H1 (cell line): ENCODE measurements around the gene DYNLT2. TPM values are rescaled to one million over a fixed set of nuclear protein-coding genes. Genes with fewer than 3 reads are reported as not detected.

Experiments
- CTCF ChIA-PET: fragments of 300-600 bp; sonication (Branson Sonifier 250); formaldehyde crosslinking; loops from one replicate; lab custom pipeline; 2021; ENCODE audit not compliant: partially characterized antibody; lab: Charles Lee
- POLR2A ChIA-PET: fragments of 300-600 bp; sonication (Branson Sonifier 250); formaldehyde crosslinking; loops from one replicate; lab custom pipeline; 2021; ENCODE audit warnings: inconsistent platforms; ENCODE audit not compliant: partially characterized antibody; lab: Charles Lee
- DNase-seq, 2 experiments: peaks; one replicate each; pipeline versions ENCODE4 v3.0.0 to v3.0.0-alpha.2; 2010 to 2022; ENCODE audit warnings: low spot score in 2 of 2, low read depth in 1 of 2, mixed read lengths in 1 of 2
- FAIRE-seq: peaks from 2 replicates; lab custom pipeline; 2011; peaks lifted over from hg19 to GRCh38; lab: Jason Lieb, UNC
- H2AFZ ChIP-seq: 2 replicates; pipeline ENCODE4 v1.8.1; 2012; ENCODE audit warnings: low read length, inconsistent platforms
- H2AK5ac ChIP-seq: 2 replicates; pipeline ENCODE4 v1.6.1; 2013; ENCODE audit warnings: low read depth, low read length
- H2BK120ac ChIP-seq: replicated peaks from 2 replicates; pipeline ENCODE3; 2013; ENCODE audit warnings: low read depth, low read length, inconsistent platforms
- H2BK12ac ChIP-seq: 2 replicates; pipeline ENCODE4 v1.6.1; 2013; ENCODE audit warnings: low read depth, low read length
- H2BK15ac ChIP-seq: 2 replicates; pipeline ENCODE4 v1.6.1; 2013; ENCODE audit warnings: low read length
- H2BK20ac ChIP-seq: 2 replicates; pipeline ENCODE4 v1.6.1; 2013; ENCODE audit warnings: low read length
- H2BK5ac ChIP-seq: 2 replicates; pipeline ENCODE4 v1.6.1; 2013; ENCODE audit warnings: low read depth, low read length
- H3K14ac ChIP-seq: 2 replicates; pipeline ENCODE4 v1.6.1; 2013; ENCODE audit warnings: inconsistent platforms; ENCODE audit not compliant: insufficient read length
- H3K18ac ChIP-seq: 2 replicates; pipeline ENCODE4 v1.6.1; 2013; ENCODE audit warnings: low read length; ENCODE audit errors: extremely low read depth
- H3K23ac ChIP-seq: 2 replicates; pipeline ENCODE4 v1.6.1; 2013; ENCODE audit warnings: inconsistent platforms; ENCODE audit not compliant: insufficient read length
- H3K23me2 ChIP-seq: 2 replicates; pipeline ENCODE4 v1.6.1; 2013; ENCODE audit warnings: low read depth, low read length
- H3K27ac ChIP-seq: 2 replicates; pipeline ENCODE4 v1.6.1; 2011; ENCODE audit warnings: low read depth, low read length, inconsistent platforms
- H3K27me3 ChIP-seq, 4 experiments: replicated peaks in 1 of 4; 1 replicate in 1 of 4; 2 replicates in 3 of 4; pipeline versions ENCODE4 v1.6.1 to v1.8.1; 2011 to 2013; ENCODE audit warnings: low read length in 3 of 4, mild to moderate bottlenecking in 3 of 4, inconsistent platforms in 2 of 4, mixed read lengths in 2 of 4, moderate library complexity in 1 of 4; ENCODE audit not compliant: control insufficient read depth in 3 of 4, insufficient read depth in 3 of 4; ENCODE audit errors: extremely low read depth in 1 of 4
- H3K36me3 ChIP-seq, 4 experiments: 2 replicates each; pipeline versions ENCODE4 v1.6.1 to v1.8.1; 2011 to 2013; ENCODE audit warnings: mild to moderate bottlenecking in 4 of 4, low read length in 3 of 4, moderate library complexity in 2 of 4, control low read depth in 1 of 4, inconsistent platforms in 1 of 4; ENCODE audit not compliant: insufficient read depth in 4 of 4, control insufficient read depth in 2 of 4
- H3K4ac ChIP-seq: replicated peaks from 2 replicates; pipeline ENCODE3; 2013; ENCODE audit warnings: low read length, low read depth, mixed read lengths, inconsistent platforms; ENCODE audit not compliant: insufficient read length
- H3K4me1 ChIP-seq, 4 experiments: replicated peaks in 1 of 4; 1 replicate in 1 of 4; 2 replicates in 3 of 4; pipeline versions ENCODE4 v1.6.1 to v1.8.1; 2011 to 2013; ENCODE audit warnings: low read length in 3 of 4, inconsistent platforms in 2 of 4, mixed read lengths in 1 of 4; ENCODE audit not compliant: insufficient read depth in 4 of 4, control insufficient read depth in 3 of 4
- H3K4me2 ChIP-seq, 2 experiments: 2 replicates each; pipeline versions ENCODE4 v1.6.1 to v1.8.1; 2011 to 2013; ENCODE audit warnings: low read depth in 2 of 2, low read length in 2 of 2, control low read depth in 1 of 2, inconsistent platforms in 1 of 2, mild to moderate bottlenecking in 1 of 2; ENCODE audit not compliant: insufficient read depth in 1 of 2
- H3K4me3 ChIP-seq, 4 experiments: fragments of 200-600, 300-600 bp in 1 of 4; sonication (generic), shearing (Covaris generic), sonication (Bioruptor Twin) in 1 of 4; 2 replicates each; pipeline versions ENCODE4 v1.5.1 to v1.8.1; 2011 to 2016; ENCODE audit warnings: low read length in 4 of 4, low read depth in 3 of 4, control low read depth in 2 of 4, inconsistent platforms in 2 of 4, mild to moderate bottlenecking in 2 of 4, mixed read lengths in 1 of 4, moderate library complexity in 1 of 4; ENCODE audit not compliant: insufficient read depth in 2 of 4; ENCODE audit errors: extremely low read depth in 1 of 4
- H3K56ac ChIP-seq: replicated peaks from 2 replicates; pipeline ENCODE3; 2013; ENCODE audit warnings: low read depth, mild to moderate bottlenecking, mixed read lengths, low read length, inconsistent platforms; ENCODE audit not compliant: insufficient read length
- H3K79me1 ChIP-seq: 2 replicates; pipeline ENCODE4 v1.6.1; 2013; ENCODE audit warnings: low read depth, low read length, control low read depth
- H3K79me2 ChIP-seq, 2 experiments: 2 replicates each; pipeline versions ENCODE4 v1.6.1 to v1.8.1; 2012 to 2013; ENCODE audit warnings: low read length in 2 of 2, mild to moderate bottlenecking in 2 of 2, inconsistent platforms in 1 of 2; ENCODE audit not compliant: insufficient read depth in 2 of 2, control insufficient read depth in 1 of 2
- H3K9ac ChIP-seq, 4 experiments: replicated peaks in 1 of 4; 1 replicate in 1 of 4; 2 replicates in 3 of 4; pipeline versions ENCODE4 v1.6.1 to v1.8.1; 2011 to 2013; ENCODE audit warnings: low read depth in 3 of 4, low read length in 3 of 4, control low read depth in 2 of 4, mild to moderate bottlenecking in 2 of 4, moderate library complexity in 2 of 4, inconsistent platforms in 1 of 4; ENCODE audit errors: extremely low read depth in 1 of 4
- H3K9me3 ChIP-seq, 2 experiments: 2 replicates each; pipeline versions ENCODE4 v1.6.1 to v1.8.1; 2012 to 2013; ENCODE audit warnings: mild to moderate bottlenecking in 2 of 2, moderate library complexity in 2 of 2, control low read depth in 1 of 2, inconsistent platforms in 1 of 2, low read depth in 1 of 2, low read length in 1 of 2, mixed read lengths in 1 of 2; ENCODE audit not compliant: insufficient read depth in 2 of 2
- H4K20me1 ChIP-seq, 2 experiments: replicated peaks in 1 of 2; 2 replicates each; pipeline versions ENCODE3 to v1.8.1; 2011 to 2013; ENCODE audit warnings: inconsistent platforms in 2 of 2, low read length in 2 of 2, mild to moderate bottlenecking in 1 of 2; ENCODE audit not compliant: insufficient read depth in 2 of 2, control insufficient read depth in 1 of 2
- H4K5ac ChIP-seq: 2 replicates; pipeline ENCODE4 v1.6.1; 2013; ENCODE audit warnings: low read length, low read depth, mixed read lengths, inconsistent platforms; ENCODE audit not compliant: insufficient read length
- H4K8ac ChIP-seq: 2 replicates; pipeline ENCODE4 v1.8.0; 2013; ENCODE audit warnings: mild to moderate bottlenecking, moderate library complexity, low read length, inconsistent platforms; ENCODE audit not compliant: insufficient read depth; ENCODE audit errors: extremely low read depth
- H4K91ac ChIP-seq: replicated peaks from 2 replicates; pipeline ENCODE3; 2013; ENCODE audit warnings: low read length, mixed read lengths, inconsistent platforms; ENCODE audit not compliant: insufficient read length
- CHD2 ChIP-seq: IDR thresholded peaks from 2 replicates; pipeline ENCODE4 v1.6.1; 2012; ENCODE audit warnings: low read length, improper control_type of control experiment
- CREB1 ChIP-seq: IDR thresholded peaks from 2 replicates; pipeline ENCODE4 v1.6.1; 2012; ENCODE audit warnings: inconsistent platforms
- EGR1 ChIP-seq: IDR thresholded peaks from 2 replicates; pipeline ENCODE4 v1.6.1; 2011; ENCODE audit warnings: low read depth, low read length, borderline replicate concordance
- SIX5 ChIP-seq: IDR thresholded peaks from 2 replicates; pipeline ENCODE4 v1.6.1; 2011; ENCODE audit warnings: mild to moderate bottlenecking, low read depth, low read length
- WGBS, 2 experiments: shearing (Covaris generic) in 1 of 2; methylation state at CpG; one replicate each; pipeline versions ENCODE4 v1.1.6 to v1.1.7; 2013 to 2015; ENCODE audit warnings: low lambda C conversion rate in 2 of 2, mixed read lengths in 2 of 2, inconsistent platforms in 1 of 2, low coverage in 1 of 2, missing lambda C conversion rate in 1 of 2; ENCODE audit not compliant: insufficient replicate concordance in 2 of 2, insufficient coverage in 1 of 2, insufficient read length in 1 of 2; ENCODE audit errors: extremely low coverage in 1 of 2, missing lambda C conversion rate in 1 of 2; 5-methylcytosine and 5-hydroxymethylcytosine counted together
- polyA plus RNA-seq, 7 experiments: library from polyadenylated mRNA; depleted of rRNA in 3 of 7; stranded (reverse) in 5 of 7; unstranded in 2 of 7; fragments of >200 nt in 5 of 7; fragments of 200-250 nt in 2 of 7; gene quantifications; 1 replicate in 5 of 7; 2 replicates in 1 of 7; 4 replicates in 1 of 7; pipeline versions ENCODE4 v1.2.1 to v1.2.3, GENCODE V29; 2011 to 2013; ENCODE audit warnings: missing spikeins in 2 of 7, mixed read lengths in 2 of 7
- total RNA-seq: library from RNA; stranded (reverse); fragmentation: NEBNext Ultra II Directional; extraction: Animal tissue kit (Norgen Biotek cat#: 25700); gene quantifications from 2 replicates; pipeline ENCODE4 v1.2.1, GENCODE V29; 2021
- TF ChIP-seq, protein P1 (sequence below), 3 experiments: IDR thresholded peaks; 1 replicate in 2 of 3; 2 replicates in 1 of 3; pipeline versions ENCODE4 v1.5.1 to v1.6.1; 2011; ENCODE audit warnings: low read length in 3 of 3, mild to moderate bottlenecking in 3 of 3, inconsistent platforms in 2 of 3, low read depth in 1 of 3, moderate library complexity in 1 of 3; ENCODE audit not compliant: insufficient read depth in 1 of 3; ENCODE audit errors: control extremely low read depth in 1 of 3

DYNLT2 gene
- total and polyA plus RNA-seq, 2 of the 8 experiments (the other 6 are each of a cell fraction or from before 2014, with no cell fraction given) = 0.48 to 1.8 TPM

GRCh38 chr6:169720207-169720855, 31.0 kb downstream of the DYNLT2 start:
- Histone ChIP-seq H3K9me3 (no peaks in the 10 kb centered on the region), H2BK120ac (no peak overlapping the region), H2BK20ac (no peak overlapping the region), H3K4ac (no peak overlapping the region), H3K79me1 (peaks cover 3% of the 10 kb centered on the region; the same call in 1 of the 2 replicates), H3K36me3 (peaks cover 0 to 38% (median 3%) of the 10 kb centered on the region in 4 experiments; a peak in 6 of 8 replicates), H3K23ac (no peak overlapping the region), H4K91ac (no peak overlapping the region), H3K79me2 (peaks cover 0 to 56% of the 10 kb centered on the region in 2 experiments; a peak in 2 of 4 replicates), H2AFZ (no peak overlapping the region), H2BK5ac (no peak overlapping the region), H4K5ac (no peak overlapping the region), H3K56ac (no peak overlapping the region), H3K4me2 (no peak overlapping the region), H3K4me1 (peaks cover 0 to 7% (median 0%) of the 10 kb centered on the region in 4 experiments; a peak in 2 of 7 replicates), H4K20me1 (peaks cover 1 to 13% of the 10 kb centered on the region in 2 experiments), H4K8ac (no peak overlapping the region), H3K9ac (no peak overlapping the region), H3K27me3 (peaks cover 0 to 2% (median under 1%) of the 10 kb centered on the region in 4 experiments; a peak in 1 of 7 replicates), H3K4me3 (no peak overlapping the region), H3K14ac (no peak overlapping the region), H2AK5ac (no peak overlapping the region), H2BK15ac (no peak overlapping the region), H3K27ac (no peak overlapping the region), H2BK12ac (no peak overlapping the region), H3K23me2 (peaks cover 14% of the 10 kb centered on the region), H3K18ac (no peak overlapping the region)
- TF ChIP-seq CHD2 = no peak
- TF ChIP-seq CREB1 = no peak
- no peak for TF ChIP-seq EGR1
- TF ChIP-seq, protein P1, sequence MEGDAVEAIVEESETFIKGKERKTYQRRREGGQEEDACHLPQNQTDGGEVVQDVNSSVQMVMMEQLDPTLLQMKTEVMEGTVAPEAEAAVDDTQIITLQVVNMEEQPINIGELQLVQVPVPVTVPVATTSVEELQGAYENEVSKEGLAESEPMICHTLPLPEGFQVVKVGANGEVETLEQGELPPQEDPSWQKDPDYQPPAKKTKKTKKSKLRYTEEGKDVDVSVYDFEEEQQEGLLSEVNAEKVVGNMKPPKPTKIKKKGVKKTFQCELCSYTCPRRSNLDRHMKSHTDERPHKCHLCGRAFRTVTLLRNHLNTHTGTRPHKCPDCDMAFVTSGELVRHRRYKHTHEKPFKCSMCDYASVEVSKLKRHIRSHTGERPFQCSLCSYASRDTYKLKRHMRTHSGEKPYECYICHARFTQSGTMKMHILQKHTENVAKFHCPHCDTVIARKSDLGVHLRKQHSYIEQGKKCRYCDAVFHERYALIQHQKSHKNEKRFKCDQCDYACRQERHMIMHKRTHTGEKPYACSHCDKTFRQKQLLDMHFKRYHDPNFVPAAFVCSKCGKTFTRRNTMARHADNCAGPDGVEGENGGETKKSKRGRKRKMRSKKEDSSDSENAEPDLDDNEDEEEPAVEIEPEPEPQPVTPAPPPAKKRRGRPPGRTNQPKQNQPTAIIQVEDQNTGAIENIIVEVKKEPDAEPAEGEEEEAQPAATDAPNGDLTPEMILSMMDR (IDR thresholded peaks at IDR 0.05; ENCODE audit: control extremely low read depth in 1 of 3, insufficient read depth in 1 of 3, low read depth in 1 of 3, low read length in 3 of 3) = peak in 1 of 3 experiments; percentile 21; a peak in 2 of 4 replicates
- no peak for TF ChIP-seq SIX5
- DNase-seq = no peak
- POLR2A ChIA-PET = interaction anchor here (0.6 to 6.4 kb wide), 3 partner anchors 12 to 571 kb away, joined by 3 to 41 read pairs (median 4); partner anchors contain the start of genes C6orf120 and WDR27
- CTCF ChIA-PET = interaction anchor here (1.0 to 1.4 kb wide), 2 partner anchors 17 to 55 kb away, joined by 3 to 4 read pairs; no protein-coding TSS in a partner anchor
- FAIRE-seq = no peak
- 96 to 100% methylated on average over 1 to 3 of the region's 3 CpGs for WGBS, 2 experiments
